HepG2 (cell line): ENCODE data around the gene SLC16A2. TPM values are rescaled to one million over a fixed set of nuclear protein-coding genes. Genes with fewer than 3 reads are reported as not detected.

Experiments
- ARID3A ChIP-seq: IDR thresholded peaks from 2 replicates; pipeline ENCODE4 v1.6.1; 2012; ENCODE audit warnings: low read depth, low read length, improper control_type of control experiment
- ERF ChIP-seq: IDR thresholded peaks from 2 replicates; pipeline ENCODE4 v1.6.1; 2018; ENCODE audit warnings: missing biosample characterization, missing genetic modification reagents
- JARID2 ChIP-seq: sonication (generic); formaldehyde crosslinking; IDR thresholded peaks from 2 replicates; pipeline ENCODE4 v1.8.1; 2023; ENCODE audit warnings: missing genetic modification reagents, inconsistent platforms; ENCODE audit not compliant: insufficient replicate concordance
- KDM5B ChIP-seq: sonication (generic); formaldehyde crosslinking; IDR thresholded peaks from 2 replicates; pipeline ENCODE4 v1.4.0; 2020; ENCODE audit warnings: missing genetic modification reagents, mild to moderate bottlenecking, borderline replicate concordance
- MIXL1 ChIP-seq: IDR thresholded peaks from 2 replicates; pipeline ENCODE4 v1.6.1; 2016
- PLRG1 ChIP-seq: fragments of 450-650 bp; conservative IDR thresholded peaks from 2 replicates; pipeline ENCODE4 v1.6.1; 2016
- POGZ ChIP-seq: sonication (generic); formaldehyde crosslinking; IDR thresholded peaks from 2 replicates; pipeline ENCODE4 v1.4.0; 2020; ENCODE audit warnings: mild to moderate bottlenecking, missing genetic modification reagents
- SMC3 ChIP-seq: IDR thresholded peaks from 2 replicates; pipeline ENCODE4 v1.6.1; 2011; ENCODE audit warnings: low read length, improper control_type of control experiment
- STAG1 ChIP-seq: sonication (generic); formaldehyde crosslinking; IDR thresholded peaks from 2 replicates; pipeline ENCODE4 v1.4.0; 2020; ENCODE audit warnings: missing genetic modification reagents
- TEAD3 ChIP-seq: optimal IDR thresholded peaks from 2 replicates; pipeline ENCODE3; 2016; ENCODE audit warnings: borderline replicate concordance
- XRCC5 ChIP-seq: fragments of 200-400 bp; formaldehyde crosslinking; optimal IDR thresholded peaks from 2 replicates; pipeline ENCODE3; 2017; ENCODE audit warnings: mild to moderate bottlenecking, low read length
- ZBTB8A ChIP-seq: sonication (generic); formaldehyde crosslinking; IDR thresholded peaks from 2 replicates; pipeline ENCODE4 v1.4.0; 2020; ENCODE audit warnings: mild to moderate bottlenecking, low read depth, missing genetic modification reagents, borderline replicate concordance
- ZMYM4 ChIP-seq: sonication (generic); formaldehyde crosslinking; IDR thresholded peaks from 2 replicates; pipeline ENCODE4 v1.8.1; 2023; ENCODE audit warnings: mild to moderate bottlenecking, missing genetic modification reagents
- ZNF230 ChIP-seq: sonication (generic); formaldehyde crosslinking; IDR thresholded peaks from 2 replicates; pipeline ENCODE4 v1.4.0; 2020; ENCODE audit warnings: mild to moderate bottlenecking, missing genetic modification reagents
- ZNF331 ChIP-seq: sonication (generic); formaldehyde crosslinking; IDR thresholded peaks from 2 replicates; pipeline ENCODE4 v1.4.0; 2020; ENCODE audit warnings: missing genetic modification reagents
- ZNF788 ChIP-seq: sonication (generic); formaldehyde crosslinking; IDR thresholded peaks from 2 replicates; pipeline ENCODE4 v1.5.0; 2020; ENCODE audit warnings: mild to moderate bottlenecking, missing genetic modification reagents, borderline replicate concordance
- ZSCAN21 ChIP-seq: sonication (generic); formaldehyde crosslinking; IDR thresholded peaks from 2 replicates; pipeline ENCODE4 v1.8.0; 2022; ENCODE audit warnings: mild to moderate bottlenecking, missing genetic modification reagents, moderate library complexity, borderline replicate concordance
- polyA plus RNA-seq, 8 experiments: library from polyadenylated mRNA; depleted of rRNA in 3 of 8; stranded (reverse) in 7 of 8; unstranded in 1 of 8; fragments of >200 nt; fragmentation: Illumina TruSeq in 4 of 8; extraction: Trizol in 4 of 8; gene quantifications; 2 replicates each; pipeline versions ENCODE4 v1.2.1 to v1.2.3, GENCODE V29; 2011 to 2016; ENCODE audit warnings: low read depth in 4 of 8, missing spikeins in 1 of 8, mixed read lengths in 1 of 8; ENCODE audit not compliant: insufficient read depth in 1 of 8
- total RNA-seq, 5 experiments: library from RNA; depleted of rRNA; stranded (reverse); fragments of >200 nt; fragmentation: Illumina TruSeq; extraction: Trizol; gene quantifications; 2 replicates each; pipeline ENCODE4 v1.2.3, GENCODE V29; 2016; ENCODE audit warnings: low read depth in 1 of 5
- TF ChIP-seq, protein P1 (sequence below): sonication (generic); formaldehyde crosslinking; IDR thresholded peaks from 2 replicates; pipeline ENCODE4 v1.5.1; 2020; ENCODE audit warnings: mild to moderate bottlenecking, moderate library complexity, missing genetic modification reagents
- TF ChIP-seq, protein P2 (sequence below): sonication (generic); formaldehyde crosslinking; IDR thresholded peaks from 2 replicates; pipeline ENCODE4 v1.5.1; 2020; ENCODE audit warnings: mild to moderate bottlenecking, missing genetic modification reagents
- TF ChIP-seq, protein P3 (sequence below): sonication (generic); formaldehyde crosslinking; conservative IDR thresholded peaks from 2 replicates; pipeline ENCODE4 v1.4.0; 2020; ENCODE audit warnings: mild to moderate bottlenecking, missing genetic modification reagents, moderate library complexity

SLC16A2 gene
- total and polyA plus RNA-seq, 2 of the 13 experiments (the other 11 are each of a cell fraction or from before 2014, with no cell fraction given) = 0.07 to 0.08 TPM

DNA sequence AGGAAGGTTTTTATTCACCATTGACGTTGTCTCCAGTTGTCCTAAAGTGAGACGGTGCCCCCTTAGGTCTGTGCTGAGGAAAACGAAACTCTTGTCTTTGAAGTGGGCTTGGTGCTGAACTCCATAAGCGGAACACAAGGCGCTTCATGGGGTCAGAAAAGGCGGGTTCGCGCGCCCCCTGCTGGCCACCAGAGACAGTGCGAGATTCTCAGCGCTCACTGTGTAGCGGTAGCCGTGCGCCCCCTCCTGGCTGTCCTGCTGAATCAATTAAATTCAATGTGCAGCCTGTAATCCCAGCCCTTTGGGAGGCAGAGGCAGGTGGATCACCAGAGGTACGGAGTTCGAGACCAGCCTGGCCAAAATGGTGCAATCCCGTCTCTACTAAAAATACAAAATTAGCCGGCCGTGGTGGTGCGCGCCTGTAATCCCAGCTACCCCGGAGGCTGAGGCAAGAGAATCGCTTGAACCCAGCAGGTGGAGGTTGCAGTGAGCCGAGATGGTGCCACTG lies 129.1 kb downstream of the SLC16A2 start (continued):
- TF ChIP-seq, protein P1, sequence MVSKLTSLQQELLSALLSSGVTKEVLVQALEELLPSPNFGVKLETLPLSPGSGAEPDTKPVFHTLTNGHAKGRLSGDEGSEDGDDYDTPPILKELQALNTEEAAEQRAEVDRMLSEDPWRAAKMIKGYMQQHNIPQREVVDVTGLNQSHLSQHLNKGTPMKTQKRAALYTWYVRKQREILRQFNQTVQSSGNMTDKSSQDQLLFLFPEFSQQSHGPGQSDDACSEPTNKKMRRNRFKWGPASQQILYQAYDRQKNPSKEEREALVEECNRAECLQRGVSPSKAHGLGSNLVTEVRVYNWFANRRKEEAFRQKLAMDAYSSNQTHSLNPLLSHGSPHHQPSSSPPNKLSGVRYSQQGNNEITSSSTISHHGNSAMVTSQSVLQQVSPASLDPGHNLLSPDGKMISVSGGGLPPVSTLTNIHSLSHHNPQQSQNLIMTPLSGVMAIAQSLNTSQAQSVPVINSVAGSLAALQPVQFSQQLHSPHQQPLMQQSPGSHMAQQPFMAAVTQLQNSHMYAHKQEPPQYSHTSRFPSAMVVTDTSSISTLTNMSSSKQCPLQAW (CRISPR knock-in tag) = 0 out of 2 replicates have a peak, but pooled peaks have one; percentile 25
- no peak for TF ChIP-seq ZBTB8A (CRISPR knock-in tag)
- TF ChIP-seq, protein P2, sequence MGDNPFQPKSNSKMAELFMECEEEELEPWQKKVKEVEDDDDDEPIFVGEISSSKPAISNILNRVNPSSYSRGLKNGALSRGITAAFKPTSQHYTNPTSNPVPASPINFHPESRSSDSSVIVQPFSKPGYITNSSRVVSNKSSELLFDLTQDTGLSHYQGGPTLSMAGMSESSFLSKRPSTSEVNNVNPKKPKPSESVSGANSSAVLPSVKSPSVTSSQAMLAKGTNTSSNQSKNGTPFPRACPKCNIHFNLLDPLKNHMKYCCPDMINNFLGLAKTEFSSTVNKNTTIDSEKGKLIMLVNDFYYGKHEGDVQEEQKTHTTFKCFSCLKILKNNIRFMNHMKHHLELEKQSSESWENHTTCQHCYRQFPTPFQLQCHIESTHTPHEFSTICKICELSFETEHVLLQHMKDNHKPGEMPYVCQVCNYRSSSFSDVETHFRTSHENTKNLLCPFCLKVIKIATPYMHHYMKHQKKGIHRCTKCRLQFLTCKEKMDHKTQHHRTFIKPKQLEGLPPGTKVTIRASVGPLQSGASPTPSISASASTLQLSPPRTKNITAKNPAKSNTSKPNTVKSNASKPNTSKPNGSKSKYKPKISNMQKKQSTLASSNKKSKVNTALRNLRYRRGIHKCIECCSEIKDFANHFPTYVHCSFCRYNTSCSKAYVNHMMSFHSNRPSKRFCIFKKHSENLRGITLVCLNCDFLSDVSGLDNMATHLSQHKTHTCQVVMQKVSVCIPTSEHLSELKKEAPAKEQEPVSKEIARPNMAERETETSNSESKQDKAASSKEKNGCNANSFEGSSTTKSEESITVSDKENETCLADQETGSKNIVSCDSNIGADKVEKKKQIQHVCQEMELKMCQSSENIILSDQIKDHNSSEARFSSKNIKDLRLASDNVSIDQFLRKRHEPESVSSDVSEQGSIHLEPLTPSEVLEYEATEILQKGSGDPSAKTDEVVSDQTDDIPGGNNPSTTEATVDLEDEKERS (CRISPR knock-in tag) = 0 out of 2 replicates have a peak, but pooled peaks have one; percentile 31
- peak; percentile 83 for TF ChIP-seq STAG1 (CRISPR knock-in tag)
- peak; percentile 48; the same call in 1 of the 2 replicates for TF ChIP-seq ZNF788
- no peak for TF ChIP-seq ZSCAN21 (CRISPR knock-in tag)
- peak; percentile 34; the same call in 1 of the 2 replicates for TF ChIP-seq ZNF331
- TF ChIP-seq KDM5B (CRISPR knock-in tag) = peak; percentile 34; the same call in 1 of the 2 replicates
- TF ChIP-seq XRCC5 = peak; percentile 74
- TF ChIP-seq, protein P3, sequence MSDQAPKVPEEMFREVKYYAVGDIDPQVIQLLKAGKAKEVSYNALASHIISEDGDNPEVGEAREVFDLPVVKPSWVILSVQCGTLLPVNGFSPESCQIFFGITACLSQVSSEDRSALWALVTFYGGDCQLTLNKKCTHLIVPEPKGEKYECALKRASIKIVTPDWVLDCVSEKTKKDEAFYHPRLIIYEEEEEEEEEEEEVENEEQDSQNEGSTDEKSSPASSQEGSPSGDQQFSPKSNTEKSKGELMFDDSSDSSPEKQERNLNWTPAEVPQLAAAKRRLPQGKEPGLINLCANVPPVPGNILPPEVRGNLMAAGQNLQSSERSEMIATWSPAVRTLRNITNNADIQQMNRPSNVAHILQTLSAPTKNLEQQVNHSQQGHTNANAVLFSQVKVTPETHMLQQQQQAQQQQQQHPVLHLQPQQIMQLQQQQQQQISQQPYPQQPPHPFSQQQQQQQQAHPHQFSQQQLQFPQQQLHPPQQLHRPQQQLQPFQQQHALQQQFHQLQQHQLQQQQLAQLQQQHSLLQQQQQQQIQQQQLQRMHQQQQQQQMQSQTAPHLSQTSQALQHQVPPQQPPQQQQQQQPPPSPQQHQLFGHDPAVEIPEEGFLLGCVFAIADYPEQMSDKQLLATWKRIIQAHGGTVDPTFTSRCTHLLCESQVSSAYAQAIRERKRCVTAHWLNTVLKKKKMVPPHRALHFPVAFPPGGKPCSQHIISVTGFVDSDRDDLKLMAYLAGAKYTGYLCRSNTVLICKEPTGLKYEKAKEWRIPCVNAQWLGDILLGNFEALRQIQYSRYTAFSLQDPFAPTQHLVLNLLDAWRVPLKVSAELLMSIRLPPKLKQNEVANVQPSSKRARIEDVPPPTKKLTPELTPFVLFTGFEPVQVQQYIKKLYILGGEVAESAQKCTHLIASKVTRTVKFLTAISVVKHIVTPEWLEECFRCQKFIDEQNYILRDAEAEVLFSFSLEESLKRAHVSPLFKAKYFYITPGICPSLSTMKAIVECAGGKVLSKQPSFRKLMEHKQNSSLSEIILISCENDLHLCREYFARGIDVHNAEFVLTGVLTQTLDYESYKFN (CRISPR knock-in tag) = no peak
- peak; percentile 94 for TF ChIP-seq ARID3A
- peak; percentile 13 for TF ChIP-seq TEAD3 (CRISPR knock-in tag)
- TF ChIP-seq ZMYM4 (CRISPR knock-in tag) = peak; percentile 43
- TF ChIP-seq ERF (CRISPR knock-in tag) = 0 out of 2 replicates have a peak, but pooled peaks have one; percentile 32
- peak; percentile 48; the same call in 1 of the 2 replicates for TF ChIP-seq SMC3
- no peak for TF ChIP-seq PLRG1
- peak; percentile 90; the same call in 1 of the 2 replicates for TF ChIP-seq ZNF230
- peak; percentile 38; the same call in 1 of the 2 replicates for TF ChIP-seq POGZ
- no peak for TF ChIP-seq JARID2 (CRISPR knock-in tag)
- TF ChIP-seq MIXL1 = peak; percentile 76
